Measurements from ENCODE around the gene SLC25A21. TPM values are rescaled to one million over a fixed set of nuclear protein-coding genes. Genes with fewer than 3 reads are reported as not detected.
"Not testable (repeated sequence)": the region's sequence is repeated elsewhere in the genome, so short reads cannot be mapped to it uniquely, and the experiment has no call there.

The SLC25A21 gene
- total and polyA plus RNA-seq, 2 of the 13 experiments (the other 11 are each of a cell fraction or from before 2014, with no cell fraction given), result 1.9 to 2.9 TPM

- CTCF ChIA-PET (ENCODE audit: low intra/inter-chr PET ratio, low total read pairs); POLR2A ChIA-PET; H3K4me2 ChIP-seq (ENCODE audit: low read depth, low read length); intact Hi-C loops (cut with micrococcal nuclease; ENCODE audit: unreplicated experiment); in situ Hi-C loops (cut with HindIII; ENCODE audit: extremely low pct_ligation_motif_present, low pct_unique_long_range_greater_than_20kb); H4K20me1 ChIP-seq (ENCODE audit: insufficient read depth, low read length); H3K27ac ChIP-seq (ENCODE audit: extremely low read length, insufficient read depth, low read length); DNase-seq (ENCODE audit: low spot score); FAIRE-seq; BruUV-seq (replicated peaks); H3K9ac ChIP-seq (ENCODE audit: insufficient read depth, low read depth, low read length); H2AFZ ChIP-seq (ENCODE audit: low read length); H3K79me2 ChIP-seq (ENCODE audit: insufficient read depth, low read length); H3K4me3 ChIP-seq (replicated peaks in 1 of 3; ENCODE audit: insufficient read depth in 1 of 3, low read depth in 2 of 3, low read length in 3 of 3); H3K27me3 ChIP-seq (ENCODE audit: control insufficient read depth in 1 of 2, insufficient read depth in 2 of 2, low read length in 2 of 2); H3K36me3 ChIP-seq (replicated peaks in 1 of 2; ENCODE audit: control insufficient read depth in 1 of 2, insufficient read depth in 2 of 2, low read length in 2 of 2); TF ChIP-seq HNF1A (CRISPR knock-in tag; IDR thresholded peaks at IDR 0.05; ENCODE audit: borderline replicate concordance): not testable (repeated sequence)
- peaks cover 13% of the 10 kb centered on the region for H3K4me1 ChIP-seq (ENCODE audit: insufficient read depth, low read length)
- 83% methylated on average over 2 of the region's 2 CpGs for WGBS (ENCODE audit: low lambda C conversion rate)
- H3K9me3 ChIP-seq (ENCODE audit: low read length), result peaks cover 21% of the 10 kb centered on the region
- ATAC-seq, result peak; percentile 18; the same call in 2 of the 3 replicates
- TF ChIP-seq ZNF770 (CRISPR knock-in tag; IDR thresholded peaks at IDR 0.05) (peak; percentile 97), ZNF121 (CRISPR knock-in tag; IDR thresholded peaks at IDR 0.05) (peak; percentile 60), ZMYM2 (CRISPR knock-in tag; IDR thresholded peaks at IDR 0.05) (0 out of 2 replicates have a peak, but pooled peaks have one; percentile 59), HNF1A (IDR thresholded peaks at IDR 0.05; ENCODE audit: low read depth) (0 out of 2 replicates have a peak, but pooled peaks have one; percentile 37), FOXO4 (CRISPR knock-in tag; conservative IDR thresholded peaks at IDR 0.05) (0 out of 2 replicates have a peak, but pooled peaks have one; percentile 69), ZXDC (CRISPR knock-in tag; IDR thresholded peaks at IDR 0.05) (0 out of 2 replicates have a peak, but pooled peaks have one; percentile 39), ZNF879 (CRISPR knock-in tag; IDR thresholded peaks at IDR 0.05) (0 out of 2 replicates have a peak, but pooled peaks have one; percentile 12), ZMYM4 (CRISPR knock-in tag; IDR thresholded peaks at IDR 0.05) (peak; percentile 50)
Observed at GRCh38 chr14:37209617-37210016, 37.2 kb upstream of the SLC25A21 start.
